Esophagus squamous epithelium (tissue), 5 donors: Measurements from ENCODE around the gene EYS. TPM values are rescaled to one million over a fixed set of nuclear protein-coding genes. Genes with fewer than 3 reads are reported as not detected.

ENCODE experiments used
- DNase-seq: peaks from one replicate; lab custom pipeline; 2025; lab: John Stamatoyannopoulos, UW
- H3K27ac ChIP-seq, 4 donors: fragments of 200-600 bp; sonication (generic); one replicate each; pipeline ENCODE4 v1.5.1; 2016 to 2019; ENCODE audit warnings: mild to moderate bottlenecking in 1 of 4
- H3K27me3 ChIP-seq, 4 donors: fragments of 200-600 bp; sonication (generic); 1 replicate in 3 of 4; 2 replicates in 1 of 4; pipeline versions ENCODE4 v1.5.1 to v1.6.0; 2017 to 2021; ENCODE audit warnings: antibody characterized with exemption in 1 of 4
- H3K36me3 ChIP-seq, 3 donors: fragments of 200-600 bp; sonication (generic); one replicate each; pipeline ENCODE4 v1.5.1; 2016 to 2019
- H3K4me1 ChIP-seq, 3 donors: fragments of 200-600 bp; sonication (generic); one replicate each; pipeline ENCODE4 v1.5.1; 2017 to 2019
- H3K4me3 ChIP-seq, 4 donors: fragments of 200-600 bp; sonication (generic); 1 replicate in 3 of 4; 2 replicates in 1 of 4; pipeline ENCODE4 v1.5.1; 2016 to 2019; ENCODE audit warnings: mild to moderate bottlenecking in 2 of 4, moderate library complexity in 1 of 4
- H3K9me3 ChIP-seq, 3 donors: fragments of 200-600 bp; sonication (generic); one replicate each; pipeline ENCODE4 v1.5.1; 2016 to 2019
- POLR2A ChIP-seq, 4 donors: fragments of 450-650 bp; IDR thresholded peaks; one replicate each; pipeline ENCODE4 v1.6.1; 2017; ENCODE audit warnings: antibody characterized with exemption in 4 of 4, mild to moderate bottlenecking in 4 of 4, moderate library complexity in 3 of 4
- WGBS, 2 donors: methylation state at CpG; one replicate each; pipeline ENCODE4 v1.1.5; 2018; 5-methylcytosine and 5-hydroxymethylcytosine counted together
- intact Hi-C: fragments of 100-400 bp; cut with DNase I; formaldehyde crosslinking; loops from one replicate; pipeline ENCODE4 v1.15.0; 2022
- total RNA-seq, 4 donors: library from RNA; depleted of rRNA; stranded (reverse); fragments of >200 nt; gene quantifications; one replicate each; pipeline ENCODE4 v1.1.0, GENCODE V29; 2016
- TF ChIP-seq, protein P1 (sequence below), 6 experiments: fragments of 450-650 bp in 4 of 6; fragments of 200-600 bp in 2 of 6; sonication (generic) in 2 of 6; IDR thresholded peaks; one replicate each; pipeline ENCODE4 v1.5.1; 2016 to 2019; ENCODE audit warnings: antibody characterized with exemption in 6 of 6, mild to moderate bottlenecking in 4 of 6, moderate library complexity in 4 of 6
- donor health status: DM: yes; HTN: yes; CAD: no.

Gene EYS
- total RNA-seq, 4 donors from 2014 or later = 0.87 TPM; not detected in 3

DNA sequence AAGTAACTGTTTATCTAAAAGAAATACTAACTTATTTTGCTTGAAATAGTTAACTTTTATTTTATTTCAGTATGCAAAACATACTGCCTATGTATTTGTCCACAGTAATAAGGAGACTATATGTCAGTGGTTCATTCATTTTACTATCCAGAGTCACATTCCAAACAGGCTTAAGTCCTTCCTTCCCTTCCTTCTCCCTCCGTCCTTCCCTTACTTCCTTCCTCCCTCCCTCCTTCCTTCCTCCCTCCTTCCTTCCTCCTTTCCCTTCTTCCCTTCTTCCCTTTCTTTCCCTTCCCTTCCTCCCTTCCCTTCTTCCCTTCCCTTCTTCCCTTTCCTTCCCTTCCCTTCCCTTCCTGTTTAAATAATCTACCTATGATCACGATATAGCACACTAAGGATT is 899.2 kb downstream of the EYS start:
- intact Hi-C loops = no loop called here
- Histone ChIP-seq H3K27me3 (no peaks in the 10 kb centered on the region), H3K4me1 (no peaks in the 10 kb centered on the region), H3K36me3 (no peaks in the 10 kb centered on the region), H3K27ac (no peak overlapping the region), H3K4me3 (no peak overlapping the region), H3K9me3 (no peaks in the 10 kb centered on the region)
- TF ChIP-seq, protein P1, sequence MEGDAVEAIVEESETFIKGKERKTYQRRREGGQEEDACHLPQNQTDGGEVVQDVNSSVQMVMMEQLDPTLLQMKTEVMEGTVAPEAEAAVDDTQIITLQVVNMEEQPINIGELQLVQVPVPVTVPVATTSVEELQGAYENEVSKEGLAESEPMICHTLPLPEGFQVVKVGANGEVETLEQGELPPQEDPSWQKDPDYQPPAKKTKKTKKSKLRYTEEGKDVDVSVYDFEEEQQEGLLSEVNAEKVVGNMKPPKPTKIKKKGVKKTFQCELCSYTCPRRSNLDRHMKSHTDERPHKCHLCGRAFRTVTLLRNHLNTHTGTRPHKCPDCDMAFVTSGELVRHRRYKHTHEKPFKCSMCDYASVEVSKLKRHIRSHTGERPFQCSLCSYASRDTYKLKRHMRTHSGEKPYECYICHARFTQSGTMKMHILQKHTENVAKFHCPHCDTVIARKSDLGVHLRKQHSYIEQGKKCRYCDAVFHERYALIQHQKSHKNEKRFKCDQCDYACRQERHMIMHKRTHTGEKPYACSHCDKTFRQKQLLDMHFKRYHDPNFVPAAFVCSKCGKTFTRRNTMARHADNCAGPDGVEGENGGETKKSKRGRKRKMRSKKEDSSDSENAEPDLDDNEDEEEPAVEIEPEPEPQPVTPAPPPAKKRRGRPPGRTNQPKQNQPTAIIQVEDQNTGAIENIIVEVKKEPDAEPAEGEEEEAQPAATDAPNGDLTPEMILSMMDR (IDR thresholded peaks at IDR 0.05) = no peak
- no peak for TF ChIP-seq POLR2A (IDR thresholded peaks at IDR 0.05)
- WGBS, 2 donors = 51 to 70% methylated on average over 2 of the region's 2 CpGs
- no peak for DNase-seq

DNA sequence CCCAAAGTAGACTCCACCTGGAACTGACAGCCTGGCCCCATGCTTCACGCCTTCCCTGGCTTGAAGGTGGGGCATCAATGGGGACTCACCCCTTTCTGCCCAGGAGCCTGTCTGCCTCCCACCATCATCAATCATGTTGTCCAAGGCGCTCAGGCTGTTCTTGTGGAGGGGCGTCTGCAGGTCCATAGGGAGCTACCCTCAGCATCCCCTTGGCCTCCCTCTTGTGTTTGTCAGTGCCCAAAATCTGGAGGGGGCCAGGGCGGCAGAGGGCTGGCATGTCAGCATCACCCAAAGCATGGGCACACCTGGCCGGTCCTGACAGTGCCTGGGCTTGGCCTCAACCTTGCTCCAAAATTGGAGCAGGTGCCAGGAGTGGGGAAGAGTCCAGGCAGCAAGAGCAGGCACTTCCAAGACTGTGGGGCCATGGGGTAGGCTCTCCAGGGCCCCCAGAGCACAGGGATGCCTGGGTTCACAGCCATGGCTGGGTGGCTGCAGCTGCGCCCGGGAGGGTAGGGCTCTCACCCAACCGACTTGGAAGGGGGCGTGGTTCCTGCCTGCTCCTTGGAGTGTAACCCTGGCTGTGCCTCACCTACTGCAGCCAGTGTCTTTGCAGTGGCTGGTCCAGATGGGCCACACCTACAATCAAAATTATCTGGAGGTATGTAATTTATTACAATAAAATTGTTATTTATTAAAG is 903.4 kb downstream of the EYS start:
- no peak for DNase-seq
- 87 to 91% methylated on average over 3 to 4 of the region's 9 CpGs for WGBS, 2 donors
- no peaks in the 10 kb centered on the region for H3K36me3 ChIP-seq

DNA sequence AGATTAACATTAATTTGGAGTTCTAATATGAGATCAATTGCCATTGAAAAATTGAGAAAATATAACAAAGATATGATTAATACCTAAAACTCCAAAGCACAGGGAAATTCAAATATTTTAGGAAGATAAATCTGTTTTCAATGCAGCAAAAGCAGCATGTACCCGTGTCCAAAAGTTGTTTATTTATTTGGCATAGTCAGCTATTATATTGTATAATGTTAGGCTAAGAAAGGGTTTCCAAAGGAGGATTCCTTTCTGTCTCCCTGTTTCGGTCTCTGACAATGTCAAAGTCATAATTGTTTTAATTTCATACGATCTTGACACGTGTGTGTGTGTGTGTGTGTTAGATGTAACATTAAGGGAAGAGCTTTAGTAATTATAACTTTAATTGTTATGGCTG is 914.5 kb downstream of the EYS start:
- 49 to 66% methylated on average over 4 of the region's 4 CpGs for WGBS, 2 donors
- TF ChIP-seq, protein P1 (IDR thresholded peaks at IDR 0.05) = no peak
- TF ChIP-seq POLR2A (IDR thresholded peaks at IDR 0.05) = no peak
- no peak for DNase-seq
- Histone ChIP-seq H3K4me1 (no peaks in the 10 kb centered on the region), H3K27me3 (no peaks in the 10 kb centered on the region), H3K27ac (no peak overlapping the region), H3K9me3 (no peaks in the 10 kb centered on the region), H3K4me3 (no peak overlapping the region), H3K36me3 (no peaks in the 10 kb centered on the region)
- intact Hi-C loops = no loop called here

More for the DNA sequence above, 903.4 kb downstream of the EYS start:
- TF ChIP-seq, protein P1 (IDR thresholded peaks at IDR 0.05) = no peak
- TF ChIP-seq POLR2A (IDR thresholded peaks at IDR 0.05) = no peak
- H3K27me3 ChIP-seq = no peaks in the 10 kb centered on the region
- H3K4me3 ChIP-seq = no peak overlapping the region
- no peak overlapping the region for H3K27ac ChIP-seq
- no peaks in the 10 kb centered on the region for H3K4me1 ChIP-seq
- H3K9me3 ChIP-seq = no peaks in the 10 kb centered on the region
- intact Hi-C loops = no loop called here

DNA sequence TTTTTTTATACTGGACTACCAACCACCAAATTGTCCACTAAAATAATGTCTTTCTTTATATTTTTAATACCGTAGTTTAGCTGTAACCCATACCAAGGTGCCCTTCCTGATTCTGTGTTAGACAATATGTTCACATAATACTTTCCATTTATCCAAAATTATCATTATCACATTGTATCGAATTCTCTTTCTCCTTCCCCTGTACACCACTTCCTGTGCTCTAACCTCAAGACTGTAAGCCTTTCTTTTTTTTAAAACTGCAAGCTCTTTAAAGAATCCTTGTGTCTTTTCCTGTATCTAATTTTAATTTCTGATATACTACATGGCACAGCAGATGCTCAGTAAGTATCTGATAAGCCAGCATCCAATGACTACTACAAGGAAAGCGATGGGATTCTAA is 917.5 kb downstream of the EYS start:
- TF ChIP-seq, protein P1 (IDR thresholded peaks at IDR 0.05) = no peak
- no peak for TF ChIP-seq POLR2A (IDR thresholded peaks at IDR 0.05)
- WGBS, 2 donors = 62 to 73% methylated on average over 3 of the region's 3 CpGs
- no peaks in the 10 kb centered on the region for H3K36me3 ChIP-seq
- no peak for DNase-seq
- no peaks in the 10 kb centered on the region for H3K27me3 ChIP-seq
- H3K27ac ChIP-seq = no peak overlapping the region
- intact Hi-C loops = no loop called here
- no peaks in the 10 kb centered on the region for H3K4me1 ChIP-seq
- H3K4me3 ChIP-seq = no peak overlapping the region
- H3K9me3 ChIP-seq = no peaks in the 10 kb centered on the region

DNA sequence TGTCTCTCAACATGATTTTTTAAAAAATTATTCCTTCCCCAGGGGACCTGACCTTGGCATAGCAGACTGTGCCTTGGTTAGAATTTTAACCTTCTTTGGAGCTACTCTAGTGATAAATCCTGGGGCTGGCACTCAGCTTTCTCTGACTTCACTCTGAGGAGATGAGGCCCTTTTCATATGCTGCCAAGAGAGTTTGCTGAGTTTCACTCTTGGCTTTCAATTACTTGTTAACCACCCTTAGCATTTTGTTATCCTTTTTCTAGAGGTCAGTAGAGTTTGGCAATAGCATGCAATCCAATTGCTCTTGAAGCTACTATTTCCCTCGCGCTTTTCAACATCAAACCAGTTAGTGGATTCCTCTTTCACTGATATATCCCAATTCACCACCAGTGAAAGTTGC is 920.3 kb downstream of the EYS start:
- no peak for DNase-seq
- H3K4me1 ChIP-seq = no peaks in the 10 kb centered on the region
- 40 to 41% methylated on average over 2 of the region's 2 CpGs for WGBS, 2 donors
- no peaks in the 10 kb centered on the region for H3K9me3 ChIP-seq
- TF ChIP-seq, protein P1 (IDR thresholded peaks at IDR 0.05) = no peak
- no peak for TF ChIP-seq POLR2A (IDR thresholded peaks at IDR 0.05)
- H3K36me3 ChIP-seq = no peaks in the 10 kb centered on the region
- H3K27ac ChIP-seq = no peak overlapping the region
- no peak overlapping the region for H3K4me3 ChIP-seq
- intact Hi-C loops = no loop called here
- H3K27me3 ChIP-seq = no peaks in the 10 kb centered on the region
